ENCODE data around the gene FAM13C. TPM values are rescaled to one million over a fixed set of nuclear protein-coding genes. Genes with fewer than 3 reads are reported as not detected.

Gene FAM13C
- total and polyA plus RNA-seq, 2 of the 13 experiments (the other 11 are each of a cell fraction or from before 2014, with no cell fraction given) = 0.07 to 0.26 TPM

GRCh38 chr10:59300386-59300785 is 62.0 kb downstream of the FAM13C start:
- Histone ChIP-seq H3K36me3 (replicated peaks in 1 of 2; ENCODE audit: control insufficient read depth in 1 of 2, insufficient read depth in 2 of 2, low read length in 2 of 2) (no peaks in the 10 kb centered on the region), H3K9ac (ENCODE audit: insufficient read depth, low read depth, low read length) (no peak overlapping the region), H3K4me2 (ENCODE audit: low read depth, low read length) (no peak overlapping the region), H2AFZ (ENCODE audit: low read length) (no peak overlapping the region), H4K20me1 (ENCODE audit: insufficient read depth, low read length) (no peaks in the 10 kb centered on the region), H3K27me3 (ENCODE audit: control insufficient read depth in 1 of 2, insufficient read depth in 2 of 2, low read length in 2 of 2) (no peaks in the 10 kb centered on the region), H3K27ac (ENCODE audit: extremely low read length, insufficient read depth, low read length) (no peak overlapping the region), H3K9me3 (ENCODE audit: low read length) (no peaks in the 10 kb centered on the region), H3K4me1 (ENCODE audit: insufficient read depth, low read length) (no peaks in the 10 kb centered on the region), H3K4me3 (replicated peaks in 1 of 3; ENCODE audit: insufficient read depth in 1 of 3, low read depth in 2 of 3, low read length in 3 of 3) (no peak overlapping the region), H3K79me2 (ENCODE audit: insufficient read depth, low read length) (no peaks in the 10 kb centered on the region)
- 0% methylated on average over 1 of the region's 1 CpG for WGBS (ENCODE audit: low lambda C conversion rate)
- in situ Hi-C loops (cut with HindIII; ENCODE audit: extremely low pct_ligation_motif_present, low pct_unique_long_range_greater_than_20kb) = no loop called here
- intact Hi-C loops (cut with micrococcal nuclease; ENCODE audit: unreplicated experiment) = no loop called here
- TF ChIP-seq MAZ (IDR thresholded peaks at IDR 0.05; ENCODE audit: borderline replicate concordance, low read depth, low read length) (no peak), MAZ (CRISPR knock-in tag; IDR thresholded peaks at IDR 0.05; ENCODE audit: low read depth) (no peak), ZNF343 (CRISPR knock-in tag; IDR thresholded peaks at IDR 0.05) (no peak), SSRP1 (CRISPR knock-in tag; IDR thresholded peaks at IDR 0.05) (no peak), NFE2 (CRISPR knock-in tag; IDR thresholded peaks at IDR 0.05) (no peak), HNF1B (CRISPR knock-in tag; IDR thresholded peaks at IDR 0.05) (no peak), SMAD1 (CRISPR knock-in tag; IDR thresholded peaks at IDR 0.05; ENCODE audit: borderline replicate concordance, low read depth) (no peak), MZF1 (CRISPR knock-in tag; IDR thresholded peaks at IDR 0.05; ENCODE audit: borderline replicate concordance) (no peak), DRAP1 (CRISPR knock-in tag; IDR thresholded peaks at IDR 0.05) (no peak)
- TF ChIP-seq, protein P1, sequence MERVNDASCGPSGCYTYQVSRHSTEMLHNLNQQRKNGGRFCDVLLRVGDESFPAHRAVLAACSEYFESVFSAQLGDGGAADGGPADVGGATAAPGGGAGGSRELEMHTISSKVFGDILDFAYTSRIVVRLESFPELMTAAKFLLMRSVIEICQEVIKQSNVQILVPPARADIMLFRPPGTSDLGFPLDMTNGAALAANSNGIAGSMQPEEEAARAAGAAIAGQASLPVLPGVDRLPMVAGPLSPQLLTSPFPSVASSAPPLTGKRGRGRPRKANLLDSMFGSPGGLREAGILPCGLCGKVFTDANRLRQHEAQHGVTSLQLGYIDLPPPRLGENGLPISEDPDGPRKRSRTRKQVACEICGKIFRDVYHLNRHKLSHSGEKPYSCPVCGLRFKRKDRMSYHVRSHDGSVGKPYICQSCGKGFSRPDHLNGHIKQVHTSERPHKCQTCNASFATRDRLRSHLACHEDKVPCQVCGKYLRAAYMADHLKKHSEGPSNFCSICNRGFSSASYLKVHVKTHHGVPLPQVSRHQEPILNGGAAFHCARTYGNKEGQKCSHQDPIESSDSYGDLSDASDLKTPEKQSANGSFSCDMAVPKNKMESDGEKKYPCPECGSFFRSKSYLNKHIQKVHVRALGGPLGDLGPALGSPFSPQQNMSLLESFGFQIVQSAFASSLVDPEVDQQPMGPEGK (CRISPR knock-in tag; IDR thresholded peaks at IDR 0.05) = no peak
- TF ChIP-seq, protein P2, sequence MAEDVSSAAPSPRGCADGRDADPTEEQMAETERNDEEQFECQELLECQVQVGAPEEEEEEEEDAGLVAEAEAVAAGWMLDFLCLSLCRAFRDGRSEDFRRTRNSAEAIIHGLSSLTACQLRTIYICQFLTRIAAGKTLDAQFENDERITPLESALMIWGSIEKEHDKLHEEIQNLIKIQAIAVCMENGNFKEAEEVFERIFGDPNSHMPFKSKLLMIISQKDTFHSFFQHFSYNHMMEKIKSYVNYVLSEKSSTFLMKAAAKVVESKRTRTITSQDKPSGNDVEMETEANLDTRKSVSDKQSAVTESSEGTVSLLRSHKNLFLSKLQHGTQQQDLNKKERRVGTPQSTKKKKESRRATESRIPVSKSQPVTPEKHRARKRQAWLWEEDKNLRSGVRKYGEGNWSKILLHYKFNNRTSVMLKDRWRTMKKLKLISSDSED (CRISPR knock-in tag; IDR thresholded peaks at IDR 0.05) = no peak
- TF ChIP-seq, protein P3, sequence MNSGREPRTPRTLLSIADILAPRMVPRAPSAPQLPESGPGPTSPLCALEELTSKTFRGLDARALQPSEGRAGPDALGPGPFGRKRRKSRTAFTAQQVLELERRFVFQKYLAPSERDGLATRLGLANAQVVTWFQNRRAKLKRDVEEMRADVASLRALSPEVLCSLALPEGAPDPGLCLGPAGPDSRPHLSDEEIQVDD (CRISPR knock-in tag; IDR thresholded peaks at IDR 0.05; ENCODE audit: borderline replicate concordance) = no peak
- POLR2A ChIA-PET = no interaction called here
- BruUV-seq (replicated peaks) = no TSS peak
- CTCF ChIA-PET (ENCODE audit: low intra/inter-chr PET ratio, low total read pairs) = no interaction called here
- DNase-seq (ENCODE audit: low spot score) (no peak), FAIRE-seq (no peak), ATAC-seq (no peak)

Measured in HepG2 (cell line).